Measurements from ENCODE around the gene PLVAP.

Gene PLVAP

DNA sequence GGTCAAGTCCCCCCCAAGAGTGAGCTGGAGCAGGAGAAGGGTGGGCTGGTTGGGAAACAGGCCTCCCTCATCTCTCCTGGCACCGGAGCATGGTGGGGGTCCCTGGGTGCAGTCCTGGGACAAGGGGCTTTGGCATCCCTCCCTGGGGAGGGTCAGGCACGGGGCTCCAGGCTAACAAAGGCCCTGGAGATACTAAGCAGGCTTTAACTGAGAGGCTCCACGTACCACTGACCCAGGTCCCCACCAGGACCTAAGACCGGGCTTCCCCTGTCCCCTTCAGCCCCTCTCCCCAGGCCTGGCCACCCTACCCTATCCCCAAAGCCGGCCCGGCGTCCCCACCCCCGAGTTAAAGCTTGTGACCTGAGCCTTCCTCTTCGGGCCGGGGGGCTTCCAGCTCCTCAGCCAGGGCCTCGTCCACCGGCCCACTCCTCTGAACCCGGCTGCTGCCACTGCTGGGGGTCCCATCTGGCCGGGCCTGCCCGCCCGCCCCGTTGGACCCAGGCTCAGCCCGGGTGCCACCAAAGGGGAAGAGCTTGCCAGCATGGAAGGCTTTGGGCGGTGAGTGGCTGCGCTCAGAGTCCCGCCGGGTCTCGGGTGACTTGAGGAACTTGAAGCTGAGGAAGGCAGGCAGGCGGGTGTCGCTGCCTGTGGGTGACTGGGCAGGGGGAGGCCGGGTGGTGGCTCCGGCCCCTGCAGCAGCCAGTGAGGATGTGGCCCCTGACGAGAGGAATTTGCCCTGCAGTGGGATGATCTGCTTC lies 52.6 kb downstream of the PLVAP start:
- in situ Hi-C loops (cut with HindIII; ENCODE audit: low sequenced_read_pairs), result no loop called here

- in situ Hi-C loops (cut with HindIII; ENCODE audit: low sequenced_read_pairs), result no loop called here
Measured at GRCh38 chr19:17323964-17324332, 53.2 kb downstream of the PLVAP start.

DNA sequence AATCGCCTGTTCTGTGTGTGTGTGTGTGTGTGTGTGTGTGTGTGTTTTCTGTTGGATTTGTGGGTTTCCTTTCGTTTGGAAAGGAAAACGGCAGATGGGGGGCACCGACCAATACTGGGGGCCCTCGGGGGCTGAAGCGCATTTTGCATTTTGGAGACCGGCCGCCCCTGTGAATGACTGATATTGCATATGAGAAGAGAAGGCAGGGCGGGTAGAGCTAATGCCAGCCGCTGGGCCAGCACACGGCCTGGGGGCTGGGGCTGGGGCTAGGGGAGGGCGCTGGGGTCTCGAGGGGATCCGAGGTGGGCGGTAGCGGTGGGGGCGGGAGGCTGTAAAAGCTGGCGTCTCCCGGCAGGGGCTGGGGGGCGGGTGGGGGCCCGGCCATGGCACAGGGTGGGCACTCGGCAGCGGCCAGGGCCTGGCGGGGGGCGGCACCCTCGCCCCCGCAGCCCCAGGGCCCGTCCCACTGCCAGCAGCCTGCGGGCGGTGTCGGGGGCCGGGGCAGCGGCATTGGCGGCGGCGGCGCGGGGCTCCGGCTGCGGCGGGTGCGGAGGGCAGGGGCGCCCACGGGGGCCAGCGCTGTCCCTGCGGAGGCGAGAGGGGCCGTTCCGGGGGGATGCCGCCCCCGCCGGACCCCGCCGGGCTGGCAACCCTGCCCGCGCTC lies 53.7 kb downstream of the PLVAP start:
- in situ Hi-C loops (cut with HindIII; ENCODE audit: low sequenced_read_pairs), result no loop called here

- in situ Hi-C loops (cut with HindIII; ENCODE audit: low sequenced_read_pairs), result no loop called here
Measured at GRCh38 chr19:17322854-17323253, 54.3 kb downstream of the PLVAP start.

DNA sequence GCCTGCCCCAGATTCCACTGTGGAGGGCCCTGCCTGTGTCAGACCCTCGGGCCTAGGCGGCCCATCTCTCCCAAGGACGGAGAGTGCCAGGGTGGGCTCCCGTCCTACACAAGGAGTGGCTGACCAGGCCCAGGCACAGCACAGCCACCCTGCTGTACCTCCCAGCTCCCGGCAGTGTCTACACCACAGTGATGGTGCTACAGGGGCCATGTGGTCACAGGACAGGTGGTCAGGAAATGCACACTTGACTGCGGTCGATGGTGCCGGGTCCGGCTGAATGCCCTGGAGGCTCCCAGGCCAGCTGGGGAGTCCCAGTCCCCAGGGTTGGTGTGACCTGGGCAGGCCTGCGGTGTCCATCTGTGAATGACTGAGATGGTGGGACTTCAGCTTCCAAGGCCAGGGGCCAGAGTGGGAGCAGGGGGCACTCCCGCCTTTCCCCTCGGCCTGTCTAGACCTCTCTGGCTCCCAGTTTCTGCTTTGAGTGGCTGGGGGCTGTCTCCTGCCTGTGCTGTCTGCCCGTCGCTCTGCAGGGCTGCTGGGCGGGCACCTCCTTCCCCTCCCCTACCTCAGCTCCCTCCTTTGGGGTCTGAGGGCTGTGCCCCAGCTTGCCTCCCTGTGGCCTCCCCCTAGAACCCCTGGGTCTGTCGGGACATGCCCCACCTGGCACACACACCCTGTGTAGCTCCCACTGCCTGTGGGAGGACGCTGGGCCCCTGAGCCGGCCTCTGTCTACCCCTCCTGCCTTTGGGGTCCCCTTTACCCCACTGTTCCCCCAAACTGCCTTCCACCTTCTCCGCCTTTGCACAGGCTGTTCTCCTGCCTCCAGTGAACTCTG lies 55.3 kb downstream of the PLVAP start:
- in situ Hi-C loops (cut with HindIII; ENCODE audit: low sequenced_read_pairs), result no loop called here

- in situ Hi-C loops (cut with HindIII; ENCODE audit: low sequenced_read_pairs), result no loop called here
Measured at GRCh38 chr19:17320435-17320834, 56.7 kb downstream of the PLVAP start.

GRCh38 chr19:17319473-17320238 lies 57.5 kb downstream of the PLVAP start:
- in situ Hi-C loops (cut with HindIII; ENCODE audit: low sequenced_read_pairs), result no loop called here

GRCh38 chr19:17318966-17319365 lies 58.2 kb downstream of the PLVAP start:
- in situ Hi-C loops (cut with HindIII; ENCODE audit: low sequenced_read_pairs), result no loop called here

DNA sequence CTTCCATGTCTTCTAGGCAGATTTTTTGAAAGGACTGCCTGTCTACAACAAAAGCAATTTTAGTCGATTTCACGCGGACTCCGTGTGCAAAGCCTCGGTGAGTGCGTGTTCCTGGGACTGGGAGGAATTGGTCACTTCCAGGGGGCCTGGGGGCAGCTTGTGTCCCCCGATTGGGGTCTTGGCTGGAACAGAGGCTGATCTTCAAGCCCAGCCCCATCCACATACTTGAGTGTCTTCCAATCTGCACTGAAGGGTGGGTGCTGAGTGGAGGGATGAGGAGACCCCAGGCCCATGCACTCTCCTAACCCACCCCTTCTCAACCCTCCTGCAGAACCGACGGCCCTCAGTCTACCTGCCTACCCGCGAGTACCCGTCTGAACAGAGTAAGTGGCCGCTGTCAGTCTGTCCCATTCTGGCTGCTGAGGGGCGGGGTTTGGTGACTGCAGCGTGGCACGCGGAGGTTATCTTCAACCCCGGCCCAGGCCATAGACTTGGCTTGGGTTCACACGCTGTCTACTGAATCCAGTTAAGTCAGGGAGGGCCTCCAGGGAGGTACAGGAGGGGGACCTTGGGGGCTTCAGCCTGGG lies 63.0 kb downstream of the PLVAP start:
- in situ Hi-C loops (cut with HindIII; ENCODE audit: low sequenced_read_pairs), result no loop called here

DNA sequence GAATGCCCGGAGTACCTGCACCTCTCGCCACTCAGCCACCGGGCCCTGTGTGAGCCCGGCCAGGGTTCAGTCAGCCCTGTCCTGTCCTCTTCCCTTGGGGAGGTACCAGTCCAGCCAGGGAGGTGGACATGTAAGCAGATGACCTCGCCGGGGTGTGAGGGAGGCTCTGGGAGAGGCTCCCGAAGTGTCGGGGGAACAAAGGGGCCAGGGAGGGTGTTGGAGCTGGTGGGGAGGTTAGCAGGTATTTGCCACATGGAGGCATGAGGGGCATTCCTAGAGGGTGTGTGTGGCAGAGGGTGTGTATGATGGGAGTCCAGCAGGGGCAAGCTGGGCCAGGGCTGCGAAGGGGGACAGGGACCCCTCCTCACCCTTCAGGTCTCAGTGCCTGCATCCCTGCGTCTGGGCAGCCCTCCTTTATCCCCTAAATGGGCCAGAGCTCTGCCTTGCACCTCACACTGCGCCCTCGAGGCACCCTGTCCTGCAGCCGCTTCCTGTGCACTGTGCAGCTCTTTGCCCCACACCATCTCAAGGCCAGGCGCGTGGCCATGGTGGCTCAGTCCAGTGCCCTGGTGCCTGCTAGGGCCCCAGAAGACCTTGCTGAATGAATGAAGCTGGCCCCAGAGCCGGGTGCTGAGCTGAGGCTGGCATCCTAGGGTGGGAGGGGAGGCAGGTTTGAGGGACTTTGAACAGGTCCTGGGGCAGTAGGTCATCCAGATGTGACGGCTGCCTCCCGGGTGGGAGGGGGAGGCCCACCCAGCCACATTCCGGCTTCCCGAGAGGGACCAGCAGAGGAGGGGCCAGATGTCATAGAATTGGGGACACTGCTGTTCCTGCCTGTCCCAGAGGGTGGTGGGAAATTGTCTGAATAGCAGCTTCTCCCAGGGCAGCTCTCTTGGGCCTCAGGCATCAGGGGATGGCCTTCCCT lies 64.7 kb downstream of the PLVAP start:
- in situ Hi-C loops (cut with HindIII; ENCODE audit: low sequenced_read_pairs), result no loop called here

DNA sequence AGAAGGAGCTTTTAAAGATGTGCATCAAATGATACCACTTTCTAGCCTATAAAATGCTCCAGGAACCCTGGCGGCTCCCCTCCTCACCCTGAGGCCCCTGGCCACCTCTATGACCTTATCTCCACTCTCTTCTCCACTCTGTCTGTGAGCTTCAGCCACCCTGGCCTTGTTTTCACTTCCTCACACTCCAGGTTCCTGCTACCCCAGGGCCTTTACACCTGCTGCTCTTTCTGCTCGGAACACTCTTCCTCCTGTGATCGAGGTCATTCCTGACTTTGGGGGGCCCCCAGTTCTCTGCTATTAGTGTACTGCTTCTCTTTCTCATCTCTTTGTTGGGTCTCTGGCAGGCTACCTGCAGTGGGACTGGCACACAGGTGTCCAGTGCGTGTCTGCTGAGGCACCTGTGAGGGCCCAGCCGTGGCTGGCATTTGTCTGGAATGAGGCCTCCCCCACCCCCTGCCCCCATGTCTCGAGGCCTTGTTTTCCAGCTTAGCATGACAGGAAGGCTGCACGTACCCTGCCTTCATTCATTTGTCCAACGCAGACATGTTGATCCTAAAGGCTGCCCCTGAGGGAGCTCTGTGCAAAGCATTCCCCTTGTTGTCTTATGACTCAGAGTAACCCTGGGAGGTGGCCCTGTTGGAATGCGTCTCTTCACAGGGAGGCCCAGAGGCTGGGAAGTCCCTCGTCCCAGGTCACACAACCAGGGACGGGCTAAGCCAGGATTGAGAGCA lies 65.5 kb downstream of the PLVAP start:
- in situ Hi-C loops (cut with HindIII; ENCODE audit: low sequenced_read_pairs), result no loop called here

DNA sequence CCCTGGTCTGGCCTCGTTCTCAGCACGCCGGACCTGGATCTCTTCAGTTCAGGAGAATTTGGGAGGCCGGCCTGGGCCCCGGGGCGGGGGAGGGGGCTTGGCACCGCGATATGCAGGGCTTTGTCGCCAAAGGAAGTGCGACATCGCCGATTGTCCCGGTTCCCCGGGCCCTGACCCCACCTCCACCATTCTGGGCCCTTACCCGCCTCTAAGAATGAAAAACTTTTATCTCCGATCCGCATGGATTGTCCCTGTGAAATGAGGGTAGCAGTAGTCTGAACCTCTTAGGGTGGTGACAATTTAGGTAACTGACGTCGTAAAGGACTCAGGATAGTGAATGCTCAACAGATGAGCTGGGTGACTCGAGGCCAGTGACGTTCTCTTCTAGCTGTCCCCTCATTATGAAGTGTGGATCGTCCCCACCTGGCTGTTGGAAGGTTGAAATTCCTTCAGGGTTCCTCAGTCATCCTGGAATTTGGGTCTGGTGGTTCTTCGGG lies 67.1 kb downstream of the PLVAP start:
- in situ Hi-C loops (cut with HindIII; ENCODE audit: low sequenced_read_pairs), result no loop called here

DNA sequence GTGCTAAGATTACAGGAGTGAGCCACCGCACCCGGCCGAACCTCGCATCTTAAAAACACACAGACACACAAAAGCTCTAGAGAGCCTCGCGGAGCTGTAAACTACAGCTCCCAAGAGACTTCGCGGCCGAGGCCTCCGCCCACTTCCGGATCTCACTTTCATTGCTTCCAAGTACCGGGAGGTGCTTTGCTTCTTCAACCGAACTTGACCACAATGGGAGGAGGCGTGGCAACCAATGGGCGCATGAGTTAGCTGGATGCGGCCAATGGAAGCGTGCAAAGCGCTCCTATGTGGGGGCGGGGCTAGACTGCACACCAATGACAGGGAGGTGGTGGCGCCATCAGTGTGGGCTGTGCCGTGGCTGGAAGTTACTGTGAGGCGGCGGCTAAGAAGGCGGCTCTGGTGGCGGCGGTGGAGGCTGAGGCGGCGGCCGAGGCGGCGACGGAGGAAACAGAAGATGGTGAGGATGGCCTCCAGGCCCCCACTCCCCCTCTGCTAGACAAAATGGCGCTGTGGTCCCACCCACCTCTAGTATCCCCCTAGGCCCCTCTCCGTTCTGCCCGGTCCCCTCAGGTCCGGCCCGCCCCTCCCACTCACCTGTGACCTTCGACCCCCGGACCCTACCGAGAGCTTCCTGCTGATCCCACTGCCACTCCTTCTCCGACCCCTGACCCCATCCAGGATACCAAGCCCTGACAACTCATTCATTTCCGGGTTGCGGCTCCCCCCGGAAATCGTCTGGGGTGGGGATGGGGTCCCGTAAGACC lies 67.8 kb downstream of the PLVAP start, which contains the start of gene DDA1:
DDA1 (plus strand) TSS at position 366 of the 767 bp plus-strand sequence; CDS start at position 458, 92 bp downstream.
- in situ Hi-C loops (cut with HindIII; ENCODE audit: low sequenced_read_pairs), result no loop called here

GRCh38 chr19:17307876-17308377 lies 69.2 kb downstream of the PLVAP start:
- in situ Hi-C loops (cut with HindIII; ENCODE audit: low sequenced_read_pairs), result no loop called here

- in situ Hi-C loops (cut with HindIII; ENCODE audit: low sequenced_read_pairs), result no loop called here
Measured at GRCh38 chr19:17306285-17306714, 70.8 kb downstream of the PLVAP start.

DNA sequence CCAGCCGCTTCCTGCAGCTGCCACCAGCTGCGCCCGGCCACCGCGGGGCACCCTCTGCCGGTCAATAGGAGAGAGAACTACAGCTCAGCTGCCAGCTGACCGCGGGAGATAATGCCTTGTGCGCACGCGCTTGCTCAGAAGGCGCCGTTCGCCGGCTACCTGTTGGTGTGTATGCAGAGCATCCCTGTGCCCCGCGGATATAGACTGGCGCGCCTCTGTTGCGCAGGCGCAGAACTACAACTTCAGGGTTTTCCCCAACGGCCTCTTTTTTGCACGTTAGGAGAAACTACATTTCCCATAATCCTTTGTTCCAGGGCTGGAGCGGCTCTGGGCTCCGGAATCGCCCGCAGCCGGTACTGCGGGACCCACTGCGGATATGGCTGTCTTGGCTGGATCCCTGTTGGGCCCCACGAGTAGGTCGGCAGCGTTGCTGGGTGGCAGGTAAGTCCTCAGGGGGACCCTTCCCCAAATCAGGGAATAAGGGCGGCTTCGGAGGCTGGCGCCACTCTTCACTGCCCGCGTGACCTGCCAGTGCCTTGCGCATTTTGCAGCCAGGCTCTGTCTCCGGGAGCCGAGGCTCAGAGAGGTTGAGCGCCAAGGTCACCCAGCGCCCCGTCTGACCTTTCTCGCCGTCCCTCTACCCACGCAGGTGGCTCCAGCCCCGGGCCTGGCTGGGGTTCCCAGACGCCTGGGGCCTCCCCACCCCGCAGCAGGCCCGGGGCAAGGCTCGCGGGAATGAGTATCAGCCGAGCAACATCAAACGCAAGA lies 71.4 kb downstream of the PLVAP start, which contains the start of gene MRPL34:
MRPL34 (plus strand) TSS at position 356 of the 768 bp plus-strand sequence; CDS start at position 377, 21 bp downstream.
- in situ Hi-C loops (cut with HindIII; ENCODE audit: low sequenced_read_pairs), result no loop called here

DNA sequence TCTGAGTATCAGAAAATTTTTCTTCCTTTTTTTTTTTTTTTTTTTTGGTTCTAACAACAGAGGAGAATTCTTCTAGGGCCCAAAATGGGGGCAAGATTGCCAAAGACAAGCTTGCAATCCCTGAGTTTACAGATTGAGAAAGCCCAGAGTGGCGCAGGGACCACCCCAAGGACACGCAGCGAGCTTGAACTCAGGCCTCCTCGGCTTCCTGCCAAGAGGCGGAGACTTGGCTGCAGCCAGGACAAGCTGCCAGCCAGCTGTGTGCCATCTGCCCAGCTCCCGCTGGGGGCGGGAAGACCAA lies 72.0 kb downstream of the PLVAP start:
- in situ Hi-C loops (cut with HindIII; ENCODE audit: low sequenced_read_pairs), result no loop called here

Measured in DLD1 (cell line).